GM12875 (cell line): Measurements from ENCODE around the gene ECHS1.

Source experiments
- H3K4me3 ChIP-seq: one replicate; pipeline ENCODE4 v1.5.1; 2011; ENCODE audit warnings: low read depth, low read length, control low read depth
- CTCF ChIP-seq: IDR thresholded peaks from 2 replicates; pipeline ENCODE4 v1.5.1; 2011; ENCODE audit warnings: low read depth, mild to moderate bottlenecking, control low read depth, inconsistent platforms, low read length, moderate library complexity, borderline replicate concordance; ENCODE audit not compliant: insufficient read depth

ECHS1 gene

DNA sequence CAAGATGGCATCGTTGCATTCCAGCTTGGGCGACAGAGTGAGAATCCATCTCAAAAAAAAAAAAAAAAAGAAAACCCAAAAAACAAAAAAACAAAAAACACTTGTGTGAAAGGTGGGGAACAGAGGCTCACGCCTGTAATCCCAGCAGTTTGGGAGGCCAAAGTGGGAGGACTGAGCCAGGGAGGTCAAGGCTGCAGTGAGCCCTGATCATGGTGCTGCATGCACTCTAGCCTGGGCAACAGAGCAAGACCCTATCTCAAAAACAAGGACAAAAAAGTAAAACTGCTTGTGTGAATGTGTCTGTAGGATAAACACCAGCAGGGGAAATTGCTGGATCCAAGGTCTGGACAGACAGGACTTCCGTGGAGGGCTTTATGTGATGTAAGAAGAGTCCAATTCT is 10.4 kb upstream of the ECHS1 start:
- no peak overlapping the region for H3K4me3 ChIP-seq
- TF ChIP-seq CTCF: no peak

- H3K4me3 ChIP-seq: peak overlapping the region; percentile 15
- no peak for TF ChIP-seq CTCF
These were observed 7.9 kb upstream of the ECHS1 start for GRCh38 chr10:133381036-133381435.

DNA sequence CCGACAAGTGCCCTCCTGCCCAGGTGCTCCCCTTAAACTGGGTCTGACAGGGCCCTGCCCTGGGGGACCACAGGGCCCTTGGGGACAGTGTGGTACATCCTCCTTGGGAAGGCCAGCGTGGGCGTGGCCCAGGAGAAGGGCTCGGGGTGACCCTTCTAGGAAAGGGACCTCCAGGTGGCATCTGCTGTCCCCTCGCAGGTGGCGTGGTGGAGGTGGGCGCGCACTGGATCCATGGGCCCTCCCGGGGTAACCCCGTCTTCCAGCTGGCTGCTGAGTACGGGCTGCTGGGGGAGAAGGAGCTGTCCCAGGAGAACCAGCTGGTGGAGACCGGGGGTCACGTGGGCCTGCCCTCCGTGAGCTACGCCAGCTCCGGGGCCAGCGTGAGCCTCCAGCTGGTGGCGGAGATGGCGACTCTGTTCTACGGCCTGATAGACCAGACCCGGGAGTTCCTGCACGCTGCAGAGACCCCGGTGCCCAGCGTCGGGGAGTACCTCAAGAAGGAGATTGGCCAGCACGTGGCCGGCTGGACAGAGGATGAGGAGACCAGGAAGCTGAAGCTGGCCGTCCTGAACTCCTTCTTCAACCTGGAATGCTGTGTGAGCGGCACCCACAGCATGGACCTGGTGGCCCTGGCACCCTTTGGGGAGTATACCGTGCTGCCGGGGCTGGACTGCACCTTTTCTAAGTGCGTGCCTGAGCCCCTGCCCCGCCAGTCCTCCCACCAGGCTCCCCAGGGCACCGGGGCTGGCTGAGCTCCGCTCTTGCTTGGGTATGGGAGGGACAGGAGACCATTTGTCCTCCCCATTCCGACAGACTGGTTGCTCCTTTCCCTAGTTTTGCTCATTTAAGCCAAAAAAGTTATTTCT is 6.9 kb upstream of the ECHS1 start:
- TF ChIP-seq CTCF: no peak
- H3K4me3 ChIP-seq: peak overlapping the region; percentile 69

DNA sequence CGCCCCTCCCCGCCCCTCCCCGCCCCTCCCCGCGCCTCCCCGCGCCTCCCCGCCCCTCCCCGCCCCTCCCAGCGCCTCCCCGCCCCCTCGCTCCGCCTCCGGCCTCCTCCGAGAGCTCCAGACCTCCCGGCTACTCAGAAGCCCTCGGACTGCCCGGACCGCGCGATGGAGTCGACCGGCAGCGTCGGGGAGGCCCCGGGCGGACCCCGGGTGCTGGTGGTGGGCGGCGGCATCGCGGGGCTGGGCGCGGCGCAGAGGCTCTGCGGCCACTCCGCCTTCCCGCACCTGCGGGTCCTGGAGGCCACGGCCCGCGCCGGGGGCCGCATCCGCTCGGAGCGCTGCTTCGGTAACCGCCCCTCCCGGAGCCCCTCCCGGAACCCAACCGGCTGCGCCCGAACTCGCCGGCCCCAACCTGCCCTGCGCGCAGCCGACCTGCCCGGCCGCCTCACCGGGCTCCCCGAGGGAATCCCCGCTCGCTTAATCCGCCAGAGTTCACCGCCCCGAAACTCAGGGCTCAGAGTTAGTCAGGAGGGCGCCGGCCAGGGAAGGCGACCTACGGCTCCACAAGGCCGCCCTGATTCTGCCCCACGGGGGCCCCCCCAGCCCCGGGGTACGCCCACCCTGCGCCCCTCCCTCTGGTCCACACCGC is 6.1 kb upstream of the ECHS1 start, which contains the start of gene PAOX:
Gene PAOX (plus strand): TSS at position 111 of the 649 bp plus-strand sequence. CDS start 55 bp downstream, at position 166.
- peak within 1 kb of the TSS; percentile 75 for H3K4me3 ChIP-seq

GRCh38 chr10:133378251-133379096 is 5.3 kb upstream of the ECHS1 start:
- no peak for TF ChIP-seq CTCF
- peak overlapping the region; percentile 75 for H3K4me3 ChIP-seq

More for the DNA sequence above, 6.1 kb upstream of the ECHS1 start, which contains the start of gene PAOX:
- no peak for TF ChIP-seq CTCF

GRCh38 chr10:133377818-133378250 is 4.7 kb upstream of the ECHS1 start:
- H3K4me3 ChIP-seq: peak overlapping the region; percentile 75

More at GRCh38 chr10:133377818-133378250, 4.7 kb upstream of the ECHS1 start:
- no peak for TF ChIP-seq CTCF
